ENCODE measurements around the gene CALCOCO1. TPM values are rescaled to one million over a fixed set of nuclear protein-coding genes. Genes with fewer than 3 reads are reported as not detected.
A peak's percentile ranks its signal among the peaks of the same experiment; 100 is the strongest.

Gene CALCOCO1
- total and polyA plus RNA-seq, 9 of the 15 experiments (the other 6 are each of a cell fraction or from before 2014, with no cell fraction given) = 1.9 to 31.8 (median 11.0) TPM

GRCh38 chr12:53727310-53728041 is at the start of gene CALCOCO1 (continued):
- no peak for TF ChIP-seq IRF2 (CRISPR knock-in tag; IDR thresholded peaks at IDR 0.05)
- TF ChIP-seq SMARCA4 (IDR thresholded peaks at IDR 0.05) = no peak
- peak in 1 of 3 experiments; percentile 91; a peak in 2 of 6 replicates for TF ChIP-seq ZBTB11 (CRISPR knock-in tag; IDR thresholded peaks at IDR 0.05)
- no peak for TF ChIP-seq SNRNP70 (optimal IDR thresholded peaks at IDR 0.05; ENCODE audit: low read depth, low read length)
- TF ChIP-seq RUNX1 (IDR thresholded peaks at IDR 0.05; ENCODE audit: low read depth) = no peak
- TF ChIP-seq CLOCK (CRISPR knock-in tag; IDR thresholded peaks at IDR 0.05; ENCODE audit: borderline replicate concordance) = no peak
- TF ChIP-seq KDM1A (IDR thresholded peaks at IDR 0.05) = no peak
- TF ChIP-seq KAT8 (IDR thresholded peaks at IDR 0.05; ENCODE audit: low read depth) = no peak
- TF ChIP-seq RBM34 (IDR thresholded peaks at IDR 0.05; ENCODE audit: borderline replicate concordance, insufficient read depth, low read length) = no peak
- peak; percentile 98 for TF ChIP-seq CREB3L1 (IDR thresholded peaks at IDR 0.05; ENCODE audit: borderline replicate concordance, low read depth)
- TF ChIP-seq E4F1 (CRISPR knock-in tag; IDR thresholded peaks at IDR 0.05; ENCODE audit: borderline replicate concordance) = 0 out of 2 replicates have a peak, but pooled peaks have one; percentile 47
- TF ChIP-seq HNRNPLL (IDR thresholded peaks at IDR 0.05; ENCODE audit: low read depth, low read length, poor library complexity, severe bottlenecking) = peak; percentile 35
- TF ChIP-seq ZBTB43 (CRISPR knock-in tag; IDR thresholded peaks at IDR 0.05) = no peak; the same call in 1 of the 2 replicates
- no peak for TF ChIP-seq NFIC (IDR thresholded peaks at IDR 0.05)
- no peak for TF ChIP-seq ZNF212 (CRISPR knock-in tag; IDR thresholded peaks at IDR 0.05)
